Measurements from ENCODE around the gene NAALAD2. TPM values are rescaled to one million over a fixed set of nuclear protein-coding genes. Genes with fewer than 3 reads are reported as not detected.

The NAALAD2 gene
- polyA plus RNA-seq, 2 donors, result 0.15 to 0.59 TPM

GRCh38 chr11:90213322-90213721 lies 78.9 kb downstream of the NAALAD2 start:
- Histone ChIP-seq H3K27ac (ENCODE audit: low read depth in 2 of 2, low read length in 1 of 2) (no peak overlapping the region), H3K27me3 (ENCODE audit: control insufficient read depth in 1 of 2, insufficient read depth in 2 of 2, low read length in 2 of 2) (no peaks in the 10 kb centered on the region), H3K4me3 (ENCODE audit: low read depth in 1 of 2, low read length in 2 of 2) (no peak overlapping the region), H3K9me3 (ENCODE audit: control insufficient read depth in 2 of 2, insufficient read depth in 1 of 2, low read depth in 1 of 2, low read length in 1 of 2) (no peaks in the 10 kb centered on the region), H3K36me3 (ENCODE audit: control insufficient read depth in 2 of 2, insufficient read depth in 2 of 2, low read length in 1 of 2) (peaks cover 0 to 3% of the 10 kb centered on the region in 2 donors), H3K4me1 (ENCODE audit: control insufficient read depth in 2 of 2, insufficient read depth in 2 of 2, low read length in 1 of 2) (no peaks in the 10 kb centered on the region)
- WGBS, 2 donors, result 86% methylated on average over 3 of the region's 3 CpGs

- Histone ChIP-seq H3K4me3 (ENCODE audit: low read depth in 1 of 2, low read length in 2 of 2) (no peak overlapping the region), H3K27me3 (ENCODE audit: control insufficient read depth in 1 of 2, insufficient read depth in 2 of 2, low read length in 2 of 2) (no peaks in the 10 kb centered on the region), H3K36me3 (ENCODE audit: control insufficient read depth in 2 of 2, insufficient read depth in 2 of 2, low read length in 1 of 2) (no peaks in the 10 kb centered on the region), H3K27ac (ENCODE audit: low read depth in 2 of 2, low read length in 1 of 2) (no peak overlapping the region), H3K4me1 (ENCODE audit: control insufficient read depth in 2 of 2, insufficient read depth in 2 of 2, low read length in 1 of 2) (peaks cover 0 to 2% of the 10 kb centered on the region in 2 donors), H3K9me3 (ENCODE audit: control insufficient read depth in 2 of 2, insufficient read depth in 1 of 2, low read depth in 1 of 2, low read length in 1 of 2) (no peaks in the 10 kb centered on the region)
- WGBS, 2 donors, result 89 to 92% methylated on average over 5 of the region's 5 CpGs
These were observed 82.1 kb downstream of the NAALAD2 start for GRCh38 chr11:90216611-90217010.

DNA sequence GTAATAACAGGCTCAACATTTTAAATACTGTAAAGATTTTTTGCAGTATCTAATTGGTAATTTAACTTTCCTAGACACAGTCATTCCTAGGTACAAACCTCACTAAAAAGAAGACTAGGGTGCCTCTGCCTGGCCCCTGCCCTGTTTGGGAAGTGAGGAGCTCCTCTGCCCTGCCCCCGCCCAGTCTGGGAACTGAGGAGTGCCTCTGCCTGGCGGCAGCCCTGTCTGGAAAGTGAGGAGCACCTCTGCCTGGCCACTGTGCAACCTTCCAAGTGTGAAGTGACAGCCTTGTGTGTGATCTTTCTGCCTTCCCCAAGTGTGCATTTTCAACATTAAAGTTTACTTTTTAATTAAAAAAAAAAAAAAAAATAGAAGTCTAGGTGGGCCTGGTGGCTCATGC lies 84.1 kb downstream of the NAALAD2 start:
- H3K9me3 ChIP-seq (ENCODE audit: control insufficient read depth in 2 of 2, insufficient read depth in 1 of 2, low read depth in 1 of 2, low read length in 1 of 2), result no peaks in the 10 kb centered on the region
- no peaks in the 10 kb centered on the region for H3K36me3 ChIP-seq (ENCODE audit: control insufficient read depth in 2 of 2, insufficient read depth in 2 of 2, low read length in 1 of 2)
- H3K4me3 ChIP-seq (ENCODE audit: low read depth in 1 of 2, low read length in 2 of 2), result no peak overlapping the region
- no peaks in the 10 kb centered on the region for H3K27me3 ChIP-seq (ENCODE audit: control insufficient read depth in 1 of 2, insufficient read depth in 2 of 2, low read length in 2 of 2)
- no peak overlapping the region for H3K27ac ChIP-seq (ENCODE audit: low read depth in 2 of 2, low read length in 1 of 2)
- H3K4me1 ChIP-seq (ENCODE audit: control insufficient read depth in 2 of 2, insufficient read depth in 2 of 2, low read length in 1 of 2), result peaks cover 0 to 2% of the 10 kb centered on the region in 2 donors
- 76% methylated on average over 2 of the region's 2 CpGs for WGBS, 2 donors

- Histone ChIP-seq H3K36me3 (ENCODE audit: control insufficient read depth in 2 of 2, insufficient read depth in 2 of 2, low read length in 1 of 2) (no peaks in the 10 kb centered on the region), H3K27me3 (ENCODE audit: control insufficient read depth in 1 of 2, insufficient read depth in 2 of 2, low read length in 2 of 2) (no peaks in the 10 kb centered on the region), H3K4me1 (ENCODE audit: control insufficient read depth in 2 of 2, insufficient read depth in 2 of 2, low read length in 1 of 2) (peaks cover 0 to 2% of the 10 kb centered on the region in 2 donors), H3K27ac (ENCODE audit: low read depth in 2 of 2, low read length in 1 of 2) (no peak overlapping the region), H3K9me3 (ENCODE audit: control insufficient read depth in 2 of 2, insufficient read depth in 1 of 2, low read depth in 1 of 2, low read length in 1 of 2) (no peaks in the 10 kb centered on the region), H3K4me3 (ENCODE audit: low read depth in 1 of 2, low read length in 2 of 2) (no peak overlapping the region)
- WGBS, 2 donors, result 81 to 90% methylated on average over 6 of the region's 6 CpGs
These were observed 85.0 kb downstream of the NAALAD2 start for GRCh38 chr11:90219438-90219837.

DNA sequence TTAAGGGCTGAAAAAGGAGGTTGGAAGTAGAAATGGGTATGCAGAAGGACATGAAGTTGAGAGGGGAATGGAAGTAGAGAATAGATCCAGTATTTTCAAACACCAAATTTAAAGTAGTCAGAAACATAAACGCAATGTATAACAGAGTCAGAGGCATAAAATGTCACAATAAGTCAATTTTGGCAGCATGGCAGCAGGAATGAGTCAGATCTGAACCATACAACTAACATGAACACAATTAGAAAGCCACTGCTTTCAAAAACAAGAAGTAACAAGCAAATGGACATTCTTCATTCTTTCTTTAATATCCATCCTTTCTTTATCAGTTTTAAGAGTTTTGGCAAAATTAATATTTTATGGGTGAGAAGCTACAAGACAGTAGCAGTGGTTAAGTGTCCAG lies 85.9 kb downstream of the NAALAD2 start:
- H3K36me3 ChIP-seq (ENCODE audit: control insufficient read depth in 2 of 2, insufficient read depth in 2 of 2, low read length in 1 of 2), result no peaks in the 10 kb centered on the region
- no peaks in the 10 kb centered on the region for H3K27me3 ChIP-seq (ENCODE audit: control insufficient read depth in 1 of 2, insufficient read depth in 2 of 2, low read length in 2 of 2)
- H3K27ac ChIP-seq (ENCODE audit: low read depth in 2 of 2, low read length in 1 of 2), result no peak overlapping the region
- H3K9me3 ChIP-seq (ENCODE audit: control insufficient read depth in 2 of 2, insufficient read depth in 1 of 2, low read depth in 1 of 2, low read length in 1 of 2), result no peaks in the 10 kb centered on the region
- H3K4me3 ChIP-seq (ENCODE audit: low read depth in 1 of 2, low read length in 2 of 2), result peak overlapping the region in 1 of 2 donors; percentile 22
- H3K4me1 ChIP-seq (ENCODE audit: control insufficient read depth in 2 of 2, insufficient read depth in 2 of 2, low read length in 1 of 2), result peaks cover 0 to 2% of the 10 kb centered on the region in 2 donors
- WGBS, 2 donors, result 30 to 38% methylated on average over 1 of the region's 1 CpG

- no peaks in the 10 kb centered on the region for H3K27me3 ChIP-seq (ENCODE audit: control insufficient read depth in 1 of 2, insufficient read depth in 2 of 2, low read length in 2 of 2)
- H3K4me1 ChIP-seq (ENCODE audit: control insufficient read depth in 2 of 2, insufficient read depth in 2 of 2, low read length in 1 of 2), result peaks cover 0 to 2% of the 10 kb centered on the region in 2 donors
- WGBS, 2 donors, result 4 to 6% methylated on average over 16 of the region's 16 CpGs
- peak overlapping the region; percentile 86 to 91 for H3K27ac ChIP-seq (ENCODE audit: low read depth in 2 of 2, low read length in 1 of 2)
- no peaks in the 10 kb centered on the region for H3K36me3 ChIP-seq (ENCODE audit: control insufficient read depth in 2 of 2, insufficient read depth in 2 of 2, low read length in 1 of 2)
- peak overlapping the region; percentile 90 to 96 for H3K4me3 ChIP-seq (ENCODE audit: low read depth in 1 of 2, low read length in 2 of 2)
- H3K9me3 ChIP-seq (ENCODE audit: control insufficient read depth in 2 of 2, insufficient read depth in 1 of 2, low read depth in 1 of 2, low read length in 1 of 2), result no peaks in the 10 kb centered on the region
These were observed 87.5 kb downstream of the NAALAD2 start for GRCh38 chr11:90221803-90222458.

GRCh38 chr11:90222459-90223247 lies 88.2 kb downstream of the NAALAD2 start, which contains the start of gene CHORDC1:
TSS of gene CHORDC1 (minus strand) at chr11:90223049. CDS start at chr11:90222954, 95 bp downstream.
- H3K4me1 ChIP-seq (ENCODE audit: control insufficient read depth in 2 of 2, insufficient read depth in 2 of 2, low read length in 1 of 2), result peaks cover 0 to 2% of the 10 kb centered on the region in 2 donors
- H3K36me3 ChIP-seq (ENCODE audit: control insufficient read depth in 2 of 2, insufficient read depth in 2 of 2, low read length in 1 of 2), result no peaks in the 10 kb centered on the region
- no peaks in the 10 kb centered on the region for H3K27me3 ChIP-seq (ENCODE audit: control insufficient read depth in 1 of 2, insufficient read depth in 2 of 2, low read length in 2 of 2)
- peak within 1 kb of the TSS; percentile 86 to 91 for H3K27ac ChIP-seq (ENCODE audit: low read depth in 2 of 2, low read length in 1 of 2)
- peak within 1 kb of the TSS; percentile 90 to 96 for H3K4me3 ChIP-seq (ENCODE audit: low read depth in 1 of 2, low read length in 2 of 2)
- WGBS, 2 donors, result 0% methylated on average over 67 to 71 of the region's 71 CpGs
- no peaks in the 10 kb centered on the region for H3K9me3 ChIP-seq (ENCODE audit: control insufficient read depth in 2 of 2, insufficient read depth in 1 of 2, low read depth in 1 of 2, low read length in 1 of 2)

GRCh38 chr11:90223248-90223585 lies 88.8 kb downstream of the NAALAD2 start:
- 0% methylated on average over 12 of the region's 12 CpGs for WGBS, 2 donors

DNA sequence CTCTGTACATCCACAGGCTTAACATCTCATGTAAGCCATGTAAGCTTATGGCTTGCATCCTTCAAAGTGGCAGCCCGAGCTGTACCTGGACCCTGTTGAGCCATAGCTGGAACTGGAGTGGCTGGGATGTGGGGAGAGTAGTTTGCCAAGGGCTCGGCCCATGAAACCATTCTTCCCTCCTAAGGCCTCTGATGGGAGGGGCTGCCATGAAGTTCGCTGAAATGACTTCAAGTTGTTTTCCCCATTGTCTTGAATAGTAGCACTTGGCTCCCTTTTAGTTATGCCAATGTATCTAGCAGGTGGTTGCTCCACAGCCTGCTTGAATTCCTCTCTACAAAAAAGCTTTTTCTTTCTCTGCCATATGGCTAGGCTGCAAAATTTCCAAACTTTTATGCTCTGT lies 93.6 kb downstream of the NAALAD2 start:
- 93% methylated on average over 3 of the region's 3 CpGs for WGBS, 2 donors
- Histone ChIP-seq H3K4me1 (ENCODE audit: control insufficient read depth in 2 of 2, insufficient read depth in 2 of 2, low read length in 1 of 2) (no peaks in the 10 kb centered on the region), H3K4me3 (ENCODE audit: low read depth in 1 of 2, low read length in 2 of 2) (no peak overlapping the region), H3K36me3 (ENCODE audit: control insufficient read depth in 2 of 2, insufficient read depth in 2 of 2, low read length in 1 of 2) (no peaks in the 10 kb centered on the region), H3K27me3 (ENCODE audit: control insufficient read depth in 1 of 2, insufficient read depth in 2 of 2, low read length in 2 of 2) (no peaks in the 10 kb centered on the region), H3K9me3 (ENCODE audit: control insufficient read depth in 2 of 2, insufficient read depth in 1 of 2, low read depth in 1 of 2, low read length in 1 of 2) (no peaks in the 10 kb centered on the region), H3K27ac (ENCODE audit: low read depth in 2 of 2, low read length in 1 of 2) (no peak overlapping the region)

More at GRCh38 chr11:90223248-90223585, 88.8 kb downstream of the NAALAD2 start:
- Histone ChIP-seq H3K9me3 (ENCODE audit: control insufficient read depth in 2 of 2, insufficient read depth in 1 of 2, low read depth in 1 of 2, low read length in 1 of 2) (no peaks in the 10 kb centered on the region), H3K36me3 (ENCODE audit: control insufficient read depth in 2 of 2, insufficient read depth in 2 of 2, low read length in 1 of 2) (no peaks in the 10 kb centered on the region), H3K27ac (ENCODE audit: low read depth in 2 of 2, low read length in 1 of 2) (peak overlapping the region; percentile 86 to 91), H3K27me3 (ENCODE audit: control insufficient read depth in 1 of 2, insufficient read depth in 2 of 2, low read length in 2 of 2) (no peaks in the 10 kb centered on the region), H3K4me3 (ENCODE audit: low read depth in 1 of 2, low read length in 2 of 2) (peak overlapping the region; percentile 90 to 96), H3K4me1 (ENCODE audit: control insufficient read depth in 2 of 2, insufficient read depth in 2 of 2, low read length in 1 of 2) (peaks cover 0 to 2% of the 10 kb centered on the region in 2 donors)
